HG02571 (cell line): Measurements from ENCODE around the gene ZNF518A.
A peak's percentile ranks its signal among the peaks of the same experiment; 100 is the strongest.
"Not testable (repeated sequence)": the region's sequence is repeated elsewhere in the genome, so short reads cannot be mapped to it uniquely, and the experiment has no call there.

ENCODE experiments used
- ATAC-seq: cut with Tn5 transposase; IDR thresholded peaks from one replicate; pipeline ENCODE4 v1.9.1; 2021; ENCODE audit warnings: mild to moderate bottlenecking, moderate library complexity; ENCODE audit not compliant: unreplicated experiment

The ZNF518A gene

DNA sequence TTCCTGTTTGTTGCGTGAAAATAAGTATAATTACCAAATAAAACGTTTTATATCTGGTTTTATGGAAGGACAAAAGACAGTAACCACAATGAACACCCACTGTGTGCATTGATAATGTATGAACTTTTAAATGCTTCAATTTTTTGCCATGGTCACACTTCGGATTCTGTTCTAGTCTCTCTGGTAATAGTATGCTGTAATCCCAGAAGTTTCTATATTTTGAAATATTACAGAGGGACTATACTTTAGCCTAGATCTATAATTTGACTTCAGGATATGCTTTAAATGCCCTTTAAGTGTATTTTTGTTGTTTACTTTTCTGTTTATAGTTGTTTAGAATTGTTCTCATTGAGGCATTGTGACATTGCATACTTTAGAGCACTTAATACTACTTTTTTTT is 1.5 kb downstream of the ZNF518A start:
- no peak for ATAC-seq

GRCh38 chr10:96133135-96133534 is 3.0 kb downstream of the ZNF518A start:
- no peak for ATAC-seq

- no peak for ATAC-seq
Observed at GRCh38 chr10:96136810-96137209, 6.7 kb downstream of the ZNF518A start.

DNA sequence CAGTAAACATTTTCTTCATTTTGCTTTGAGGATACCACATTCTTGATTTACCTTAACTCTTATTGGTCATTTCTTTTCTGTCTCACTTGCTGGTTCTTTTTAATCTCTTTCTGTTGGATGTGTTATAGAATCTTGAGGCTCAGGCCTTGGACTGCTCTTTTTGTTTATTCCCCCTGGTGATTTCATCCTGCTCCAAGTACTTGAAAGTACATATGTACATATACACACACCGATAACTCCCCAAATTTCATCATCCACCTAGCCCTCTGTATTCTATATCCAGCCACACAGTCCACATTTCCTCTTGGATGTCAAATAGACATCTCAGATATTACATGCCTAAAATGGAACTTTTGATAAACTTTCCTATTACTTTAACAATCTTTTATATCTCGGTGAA is 7.5 kb downstream of the ZNF518A start:
- ATAC-seq = no peak

- peak; percentile 87 for ATAC-seq
Observed at GRCh38 chr10:96138102-96138501, 8.0 kb downstream of the ZNF518A start.

- ATAC-seq = no peak
Observed at GRCh38 chr10:96152437-96152836, 22.3 kb downstream of the ZNF518A start.

GRCh38 chr10:96153070-96153469 is 23.0 kb downstream of the ZNF518A start:
- no peak for ATAC-seq

DNA sequence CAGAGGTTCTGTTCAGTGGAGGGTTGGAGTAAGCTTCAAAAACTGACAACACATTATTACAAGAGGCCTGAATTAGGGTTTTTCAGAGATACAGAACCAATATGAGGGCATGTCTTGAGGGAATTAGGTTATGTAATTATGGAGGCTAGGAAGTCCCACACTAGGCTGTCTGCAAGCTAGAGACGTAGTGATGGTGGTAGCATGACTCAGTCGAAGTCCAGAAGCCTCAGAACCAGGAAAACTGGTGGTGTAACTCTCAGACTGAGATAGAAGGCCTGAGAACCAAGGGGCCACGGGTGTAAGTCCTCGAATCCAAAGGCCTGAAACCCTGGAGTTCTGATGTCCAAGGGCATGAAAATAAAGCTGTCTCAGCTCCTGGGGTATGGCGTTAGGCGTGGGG is 35.6 kb downstream of the ZNF518A start:
- no peak for ATAC-seq

- ATAC-seq = no peak
Observed at GRCh38 chr10:96168546-96168945, 38.4 kb downstream of the ZNF518A start.

- no peak for ATAC-seq
Observed at GRCh38 chr10:96170230-96170629, 40.1 kb downstream of the ZNF518A start.

DNA sequence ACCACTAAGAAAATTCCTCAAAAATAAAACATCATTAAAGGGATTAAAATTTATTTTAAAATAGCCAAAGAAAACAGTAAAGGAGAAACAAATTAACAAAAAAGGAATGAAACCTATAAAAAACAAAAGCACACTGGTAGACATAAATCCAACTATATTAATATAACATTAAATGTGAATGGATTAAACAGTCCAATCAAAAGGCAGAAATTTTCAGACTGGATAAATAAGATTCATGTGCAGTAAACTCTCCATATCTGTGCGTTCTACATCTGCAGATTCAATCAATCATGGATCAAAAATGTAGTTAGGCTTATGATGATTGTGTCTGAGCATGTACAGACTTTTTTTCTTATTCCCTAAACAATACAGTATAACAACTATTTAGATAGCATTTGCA is 42.6 kb downstream of the ZNF518A start:
- no peak for ATAC-seq

DNA sequence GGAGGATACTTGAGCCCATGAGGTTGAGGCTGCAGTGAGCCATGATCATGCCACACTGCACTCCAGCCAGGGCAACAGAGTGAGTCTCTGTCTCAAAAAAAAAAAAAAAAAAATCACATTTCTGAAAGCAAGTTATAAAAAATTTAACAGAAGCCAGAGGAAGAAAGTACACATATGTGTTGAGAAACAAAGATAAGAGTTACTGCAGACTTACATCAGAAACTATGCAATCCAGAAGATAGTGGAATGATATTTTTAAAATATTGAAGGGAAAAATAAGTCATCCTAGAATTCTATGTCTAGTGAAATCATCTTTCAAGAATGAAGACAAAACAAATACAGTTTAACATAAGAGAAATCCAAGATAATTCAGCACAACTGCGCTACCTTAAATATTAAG is 46.9 kb downstream of the ZNF518A start:
- no peak for ATAC-seq

GRCh38 chr10:96188421-96188820 is 58.3 kb downstream of the ZNF518A start:
- no peak for ATAC-seq

- ATAC-seq = no peak
Observed at GRCh38 chr10:96188916-96189315, 58.8 kb downstream of the ZNF518A start.

- ATAC-seq = not testable (repeated sequence)
Observed at GRCh38 chr10:96189505-96189904, 59.4 kb downstream of the ZNF518A start.

- ATAC-seq = no peak
Observed at GRCh38 chr10:96201525-96201924, 71.4 kb downstream of the ZNF518A start.

DNA sequence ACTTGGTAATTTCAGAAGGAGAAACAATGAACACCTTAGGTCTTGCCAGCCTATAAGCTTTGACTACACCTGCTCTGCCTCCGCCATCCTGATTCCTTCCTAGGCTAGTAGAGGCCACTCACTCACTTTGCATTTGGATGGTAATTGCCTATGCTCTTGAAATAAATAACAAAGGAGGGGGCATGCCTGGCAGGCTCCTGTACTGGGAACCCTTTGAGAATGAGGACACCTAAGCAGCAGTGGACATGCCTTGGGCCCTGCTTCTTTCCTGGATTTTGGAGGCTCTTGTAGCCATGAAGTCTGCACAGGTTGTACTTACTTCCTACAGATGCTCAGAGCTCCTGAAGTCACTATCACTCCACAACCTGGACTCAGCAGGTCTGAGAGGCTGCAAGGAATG is 75.5 kb downstream of the ZNF518A start:
- ATAC-seq = no peak

DNA sequence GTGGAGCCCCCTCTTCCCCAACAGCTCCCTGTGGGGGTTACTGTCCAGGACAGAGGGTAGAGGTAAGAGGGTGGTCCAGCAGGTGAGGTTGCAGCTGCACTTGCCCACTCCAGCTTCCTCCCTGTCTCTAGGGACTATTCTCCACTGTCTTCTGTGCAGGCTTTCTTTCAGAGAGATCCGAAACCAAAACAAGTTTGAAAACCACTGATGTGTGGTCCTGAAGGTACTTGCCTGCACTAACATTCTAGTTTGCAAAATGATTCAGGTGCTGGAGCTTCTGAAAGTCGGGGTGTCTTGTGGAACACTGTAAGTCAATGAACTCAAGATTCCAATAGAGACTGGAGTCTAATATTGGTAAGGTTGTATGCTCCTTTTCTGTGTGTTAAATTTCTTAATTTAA is 78.2 kb downstream of the ZNF518A start:
- peak; percentile 59 for ATAC-seq

DNA sequence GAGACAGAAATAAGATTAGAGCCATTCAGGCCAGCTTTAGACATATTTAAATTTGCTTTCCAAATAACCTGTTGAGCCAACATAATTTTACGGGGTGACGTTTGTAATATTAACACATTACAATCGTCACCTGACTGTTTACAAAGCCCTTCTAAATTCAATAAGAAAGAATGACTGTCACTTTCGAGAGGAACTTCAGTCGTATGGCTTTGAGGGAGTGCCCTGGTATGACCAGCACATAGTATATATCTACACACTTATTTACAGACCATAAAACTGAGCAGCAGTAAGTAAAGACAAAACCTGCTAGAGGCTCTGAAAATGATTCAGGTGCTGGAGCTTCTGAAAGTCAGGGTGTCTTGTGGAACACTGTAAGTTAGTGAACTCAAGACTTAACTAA is 78.8 kb downstream of the ZNF518A start:
- ATAC-seq = no peak

DNA sequence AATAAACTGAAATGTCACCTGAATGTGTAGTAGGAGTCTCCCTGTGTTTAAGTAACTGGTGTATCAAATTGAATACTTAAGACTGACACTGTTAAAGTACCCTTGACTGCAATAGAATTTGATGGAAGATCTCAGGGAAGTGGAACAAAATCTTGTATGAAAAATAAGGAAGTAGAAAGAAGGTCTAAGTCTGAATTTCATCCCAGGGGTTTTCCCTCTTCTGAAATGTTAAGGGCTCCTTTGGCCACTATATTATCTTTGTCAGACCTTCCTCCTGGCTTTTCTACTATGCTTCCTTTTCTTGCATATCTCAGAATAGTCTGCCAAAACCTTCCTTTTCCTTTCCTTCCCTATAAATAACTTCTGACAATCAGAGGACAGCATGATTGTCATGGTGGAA is 81.7 kb downstream of the ZNF518A start:
- ATAC-seq = no peak

- no peak for ATAC-seq
Observed at GRCh38 chr10:96212911-96213310, 82.8 kb downstream of the ZNF518A start.
